NCI-H2171 treated with DMSO at 0.1 percent for 48 hours (cell line): Measurements from ENCODE around the gene AMER3.

ENCODE experiments used
- DNase-seq: peaks from one replicate; lab custom pipeline; 2025; lab: John Stamatoyannopoulos, UW

Gene AMER3

DNA sequence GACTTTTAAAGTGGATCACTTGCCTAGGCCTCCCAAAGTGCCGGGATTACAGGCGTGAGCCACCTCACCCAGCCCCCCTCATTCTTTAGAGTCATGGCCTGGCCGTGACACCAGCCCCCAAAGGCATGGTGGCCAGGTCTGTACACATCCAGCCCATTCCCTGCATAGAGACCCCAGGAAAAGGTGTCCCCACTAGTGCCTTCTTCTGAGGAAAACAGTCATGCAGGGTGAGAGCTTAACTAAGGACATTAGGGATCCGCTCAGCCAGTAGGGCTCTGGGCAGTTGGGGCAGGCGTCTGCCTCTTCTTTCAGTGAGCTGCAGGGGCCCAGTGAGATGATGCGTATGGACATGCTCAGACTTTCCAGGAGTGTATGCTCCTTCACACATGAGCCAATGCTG is 5.7 kb upstream of the AMER3 start:
- no peak for DNase-seq

DNA sequence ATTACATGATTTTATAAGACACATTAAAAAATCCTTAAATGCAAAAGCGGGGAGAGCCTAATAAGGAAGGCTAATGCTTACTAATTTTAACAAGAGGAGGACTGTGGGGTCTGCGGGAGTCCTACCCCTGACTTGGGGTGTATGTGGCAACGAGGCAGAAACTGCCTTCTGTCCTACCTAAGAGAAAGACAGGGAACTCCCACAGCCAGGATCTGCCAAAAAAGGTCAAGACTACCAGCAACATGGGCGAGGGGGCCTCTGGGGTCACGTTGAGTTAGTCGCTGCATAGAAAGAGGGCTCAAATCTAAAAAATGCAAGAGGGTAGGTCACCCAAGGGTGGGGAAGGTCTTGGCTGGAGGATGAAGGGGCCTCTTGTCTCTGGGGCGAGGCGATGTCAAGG is 529 bp upstream of the AMER3 start:
- no peak for DNase-seq

DNA sequence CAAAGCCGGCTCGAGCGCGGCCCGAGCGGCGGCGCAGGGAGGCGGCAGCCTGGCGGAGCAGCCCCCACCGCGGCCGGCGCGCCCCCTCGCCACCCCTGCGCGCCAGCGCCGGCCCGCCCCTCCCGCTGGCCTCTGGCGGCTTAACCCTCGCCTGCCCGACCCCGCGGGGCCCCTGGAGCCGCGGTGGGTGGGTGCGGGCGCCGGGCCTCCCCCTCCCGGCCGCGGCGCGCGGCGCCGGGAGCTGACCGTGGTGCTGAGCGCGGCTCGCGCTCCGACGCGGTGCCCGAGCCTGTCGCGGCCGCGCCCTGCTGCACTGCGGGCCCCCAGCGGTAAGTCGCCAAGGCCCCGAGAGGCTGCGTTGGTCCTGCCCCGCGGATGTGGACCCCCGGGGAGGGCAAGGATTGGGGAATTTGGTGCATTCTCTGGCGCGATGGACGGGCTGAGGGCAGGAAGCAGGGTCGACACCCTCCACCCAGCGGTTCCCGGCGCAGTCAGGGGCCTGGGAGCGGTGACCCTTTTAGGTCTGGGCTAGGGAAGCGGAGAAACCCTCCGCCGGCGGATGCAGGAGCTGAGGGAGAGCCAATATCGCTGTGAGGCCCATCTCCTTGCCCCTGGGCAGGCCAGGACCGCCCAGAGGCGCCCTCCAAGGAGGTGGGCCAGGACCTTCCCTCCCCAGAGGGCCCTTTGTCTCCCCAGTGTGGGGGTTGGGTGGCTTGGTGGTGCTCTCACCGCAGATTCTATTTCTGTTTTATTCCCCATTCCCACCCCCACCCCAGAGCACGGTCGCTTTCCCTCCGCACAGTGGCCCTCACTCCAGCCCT is 923 bp downstream of the AMER3 start:
- DNase-seq = peak; percentile 8

DNA sequence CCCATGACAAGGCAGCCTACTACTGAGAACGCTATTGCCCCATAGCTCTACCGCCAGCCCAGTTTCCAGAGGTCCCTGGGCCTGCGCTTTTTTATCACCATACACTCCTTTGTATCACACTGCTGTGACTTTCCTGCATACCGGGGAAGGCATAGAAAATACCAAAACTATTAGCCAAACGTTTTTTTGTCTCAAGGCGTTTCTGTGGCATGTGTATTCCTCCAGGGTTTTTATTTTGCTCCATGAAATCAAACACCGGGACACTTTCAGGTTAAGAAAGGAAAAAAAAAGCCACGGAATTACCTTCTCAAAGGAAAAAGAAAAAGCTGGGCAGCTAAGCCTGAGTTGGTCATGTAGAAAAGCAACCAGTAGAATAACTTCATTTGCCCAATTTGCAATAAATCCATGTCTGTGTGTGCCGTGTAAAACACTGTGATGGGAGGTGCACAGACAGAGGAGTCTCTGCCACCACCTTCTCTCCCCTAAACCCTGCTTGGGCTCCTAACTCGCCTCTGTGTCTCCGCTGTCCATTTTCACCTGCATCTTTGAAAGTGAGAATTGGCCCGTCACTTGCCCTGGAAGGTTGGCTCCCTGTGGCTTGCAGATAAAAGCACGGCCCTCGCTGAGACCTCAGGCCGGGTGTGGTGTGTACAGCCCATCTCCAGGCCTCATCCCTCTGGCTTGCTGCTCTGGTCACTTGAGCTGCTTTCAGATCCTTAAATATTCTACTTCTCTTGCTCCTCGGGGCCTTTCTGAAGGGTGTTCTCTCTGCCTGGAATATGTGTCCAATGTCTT is 1.7 kb downstream of the AMER3 start:
- DNase-seq = no peak

DNA sequence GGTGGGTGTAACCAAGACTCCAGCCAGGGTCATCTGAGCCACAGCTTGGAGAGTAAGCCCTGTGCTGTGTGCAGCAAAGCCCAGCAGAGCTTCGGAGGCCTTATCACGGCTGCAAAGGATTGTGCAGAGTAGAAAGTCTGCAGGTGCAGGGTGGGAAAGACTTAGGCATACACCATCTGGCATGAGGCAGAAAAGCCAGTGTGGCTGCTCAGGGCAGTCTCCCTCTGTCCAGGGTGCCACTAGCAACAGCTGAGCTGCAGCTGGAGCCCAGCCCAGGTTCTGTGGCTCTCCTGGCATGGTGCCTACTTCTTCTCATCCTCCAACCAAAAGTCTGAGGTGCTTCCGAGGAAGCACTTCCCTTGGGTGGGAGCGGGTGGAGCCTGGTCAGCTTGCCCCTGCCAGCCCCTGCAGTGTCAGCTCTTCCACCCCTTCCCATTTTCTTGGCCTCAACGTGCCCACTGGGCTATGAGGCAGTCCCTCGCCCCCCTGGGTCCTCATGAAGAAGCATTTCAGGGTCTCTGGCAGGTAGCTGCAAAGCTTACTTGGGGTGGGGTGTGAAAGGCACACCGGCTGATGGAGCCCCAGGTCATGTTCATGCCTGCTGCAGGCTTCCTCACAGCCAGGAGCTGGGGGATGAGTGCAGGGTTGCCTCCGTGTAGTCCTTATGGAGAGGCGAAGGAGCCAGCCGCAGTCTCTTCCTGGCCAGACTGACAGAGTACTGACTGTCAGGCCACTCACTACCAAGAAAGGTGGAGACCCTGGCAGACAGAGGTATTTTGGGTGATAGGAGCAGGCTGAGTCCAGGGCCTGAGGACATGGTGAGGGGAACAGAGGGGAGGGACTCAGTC is 4.8 kb downstream of the AMER3 start:
- DNase-seq = peak; percentile 78

DNA sequence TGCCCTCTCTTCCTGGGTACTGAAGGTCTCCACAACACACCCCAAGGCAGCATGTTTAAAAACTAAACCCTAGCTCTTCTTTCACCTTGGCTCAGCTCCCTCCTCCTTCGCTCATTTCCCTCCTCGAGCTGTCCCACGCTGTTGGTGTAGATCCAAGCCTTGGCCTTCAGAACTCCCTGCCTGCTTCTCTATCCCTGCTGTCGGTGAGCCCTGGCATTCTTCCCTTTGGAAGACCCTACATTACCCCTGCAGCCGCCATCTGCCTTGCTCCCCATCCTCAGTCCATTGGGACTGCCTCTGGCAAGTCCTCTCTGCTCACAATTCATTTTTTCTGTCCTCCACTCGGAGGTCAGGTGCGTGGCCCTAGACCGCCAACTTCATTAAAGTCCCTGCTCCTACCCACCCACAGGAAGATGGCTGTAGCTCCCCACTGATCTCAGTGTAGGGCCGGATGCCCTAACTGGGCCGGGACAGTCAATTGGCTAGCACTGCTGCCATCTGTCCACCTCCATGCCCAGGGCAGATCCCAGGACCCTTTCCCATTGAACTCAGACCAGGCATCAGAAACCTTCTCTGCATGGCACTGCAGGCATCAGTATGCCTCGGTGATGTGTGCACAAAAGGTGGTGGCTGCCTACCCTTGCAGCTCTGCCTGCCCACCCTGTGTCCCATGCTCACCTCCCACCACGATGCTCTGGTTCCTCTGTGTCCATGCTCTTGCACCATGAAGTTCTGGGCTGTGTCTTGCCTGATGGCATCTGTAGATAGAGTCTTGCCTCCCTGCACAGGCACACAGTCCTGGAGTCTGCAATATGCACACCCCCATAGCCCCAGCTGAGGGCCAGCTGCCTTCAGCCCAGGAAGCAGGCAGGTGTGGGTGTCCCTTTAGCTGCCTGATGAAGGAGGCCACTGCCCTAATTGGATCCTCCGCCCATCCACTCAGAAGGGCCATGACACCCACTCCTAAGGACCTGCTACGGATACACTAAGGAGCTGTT is 5.7 kb downstream of the AMER3 start:
- DNase-seq = no peak

DNA sequence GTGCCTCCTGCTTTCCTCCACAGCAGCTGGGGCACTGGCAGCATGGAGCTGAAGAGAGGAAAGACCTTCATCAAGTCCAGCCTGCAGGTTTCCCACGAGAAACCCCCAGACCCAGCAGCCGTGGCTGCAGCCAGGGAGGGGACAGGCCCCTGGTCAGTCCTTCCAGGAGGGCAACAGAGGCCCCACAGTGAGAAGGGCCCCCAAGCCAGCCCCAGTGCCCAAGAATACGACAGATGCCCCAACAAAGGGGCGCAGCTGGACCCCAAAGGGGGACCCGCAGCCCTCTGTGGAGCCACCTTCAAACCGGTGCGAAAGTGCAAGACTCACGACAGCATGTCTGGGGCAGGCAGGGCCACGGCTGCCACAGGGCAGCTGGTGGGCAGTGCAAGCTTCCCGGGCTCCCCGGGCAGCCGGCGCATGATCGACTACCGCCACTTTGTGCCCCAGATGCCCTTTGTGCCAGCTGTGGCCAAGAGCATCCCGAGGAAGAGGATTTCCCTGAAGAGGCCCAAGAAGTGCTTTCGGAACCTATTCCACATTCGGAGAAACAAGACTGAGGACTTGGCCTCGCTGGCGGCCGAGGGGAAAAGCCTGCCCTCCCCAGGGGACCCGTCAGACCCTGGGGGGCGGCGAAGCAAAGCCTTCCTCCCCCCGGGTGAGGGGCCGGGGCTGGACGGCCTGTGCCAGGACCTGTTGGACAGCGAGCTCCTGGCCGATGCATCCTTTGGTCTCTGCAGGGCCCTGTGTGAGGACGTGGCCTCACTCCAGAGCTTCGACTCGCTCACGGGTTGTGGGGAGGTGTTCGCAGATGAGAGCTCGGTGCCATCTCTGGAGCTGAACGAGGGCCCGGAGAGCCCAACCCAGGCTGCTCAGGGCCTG is 6.9 kb downstream of the AMER3 start:
- no peak for DNase-seq

DNA sequence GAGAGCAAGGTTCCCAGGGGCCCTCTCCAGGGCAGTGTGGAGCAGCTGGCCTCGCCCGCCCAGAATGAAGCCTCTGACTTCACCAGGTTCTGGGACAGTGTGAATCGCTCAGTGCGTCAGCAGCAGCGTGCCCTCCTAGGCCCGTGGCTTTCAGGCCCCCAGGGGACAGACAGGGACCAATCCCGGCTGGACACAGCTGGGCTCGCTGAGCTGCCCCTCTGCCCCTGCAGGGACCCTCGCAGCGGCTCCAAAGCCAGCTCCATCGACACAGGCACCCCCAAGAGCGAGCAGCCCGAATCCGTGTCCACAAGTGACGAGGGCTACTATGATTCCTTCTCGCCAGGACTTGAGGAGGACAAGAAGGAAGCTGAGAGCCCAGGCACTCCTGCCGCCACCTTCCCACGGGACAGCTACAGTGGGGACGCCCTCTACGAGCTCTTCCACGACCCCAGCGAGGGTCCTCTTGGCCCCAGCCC is 7.6 kb downstream of the AMER3 start:
- no peak for DNase-seq

DNA sequence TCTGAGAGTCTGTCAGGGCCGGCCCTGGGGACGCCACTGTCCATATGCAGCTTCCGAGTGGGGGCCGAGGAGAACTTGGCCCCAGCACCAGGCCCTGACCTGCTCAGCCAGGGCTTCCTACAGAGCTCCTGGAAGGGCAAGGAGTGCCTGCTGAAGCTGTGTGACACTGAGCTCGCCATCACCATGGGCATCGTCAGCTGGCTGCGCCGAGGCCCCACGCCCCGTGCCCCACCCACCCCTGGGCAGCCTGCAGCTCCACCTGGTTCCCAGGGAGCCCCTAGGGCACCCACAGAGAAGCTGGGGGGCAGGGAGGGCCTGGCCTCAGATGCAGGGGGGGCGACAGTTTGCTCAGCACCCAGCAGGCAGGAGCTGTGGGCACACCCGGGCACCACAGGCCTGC is 8.1 kb downstream of the AMER3 start:
- no peak for DNase-seq

DNA sequence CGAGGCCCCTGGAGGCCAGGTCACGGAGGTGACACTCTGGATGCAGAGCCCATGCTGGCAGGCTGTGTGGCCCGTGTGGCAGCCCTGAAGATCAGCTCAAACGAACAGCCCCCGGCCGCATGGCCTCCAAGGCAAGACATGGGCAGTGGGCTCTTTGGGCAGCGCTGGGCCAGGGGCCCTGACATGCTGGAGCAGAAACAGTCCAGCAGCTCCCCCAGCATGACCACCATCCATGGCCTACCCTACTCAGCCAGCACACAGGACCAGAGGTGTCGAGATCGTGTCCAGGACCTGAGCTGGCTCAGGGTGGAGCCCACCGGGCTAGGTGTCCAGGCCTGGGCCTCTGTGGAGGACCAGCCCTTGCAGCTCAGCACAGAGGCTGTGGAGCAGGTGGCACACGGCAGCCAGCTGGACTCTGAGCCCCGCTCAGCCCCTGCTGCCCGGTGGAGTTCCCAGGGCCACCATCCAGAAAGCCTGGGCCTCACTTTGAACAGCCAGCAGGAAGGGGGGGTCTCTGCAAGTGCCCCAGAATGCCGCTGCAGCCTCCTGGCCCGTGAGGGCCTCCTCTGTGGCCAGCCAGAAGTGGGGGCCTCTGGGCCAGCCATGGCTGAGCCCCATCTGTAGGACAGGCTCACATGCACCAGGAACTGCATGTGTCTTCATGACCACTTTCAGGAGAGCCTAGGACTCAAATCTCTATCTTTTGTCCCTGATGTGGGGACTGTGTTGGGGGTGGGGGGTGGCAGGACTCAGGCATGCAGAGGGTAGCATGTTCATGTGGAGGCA is 8.9 kb downstream of the AMER3 start:
- no peak for DNase-seq

DNA sequence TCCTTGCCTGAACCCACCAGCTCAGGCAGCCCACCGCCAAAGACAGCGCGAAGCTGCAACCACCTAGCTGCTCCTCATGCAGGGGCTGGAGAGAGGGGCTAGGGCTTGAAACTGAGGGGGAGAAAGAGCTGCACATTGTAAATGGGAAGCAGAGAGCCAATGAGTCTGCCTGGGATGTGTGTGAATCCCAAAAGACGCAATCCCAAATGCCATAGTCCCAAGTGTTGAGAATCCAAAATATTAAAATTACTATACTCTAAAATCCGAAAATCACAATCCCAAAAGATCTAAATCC is 9.4 kb downstream of the AMER3 start:
- no peak for DNase-seq

DNA sequence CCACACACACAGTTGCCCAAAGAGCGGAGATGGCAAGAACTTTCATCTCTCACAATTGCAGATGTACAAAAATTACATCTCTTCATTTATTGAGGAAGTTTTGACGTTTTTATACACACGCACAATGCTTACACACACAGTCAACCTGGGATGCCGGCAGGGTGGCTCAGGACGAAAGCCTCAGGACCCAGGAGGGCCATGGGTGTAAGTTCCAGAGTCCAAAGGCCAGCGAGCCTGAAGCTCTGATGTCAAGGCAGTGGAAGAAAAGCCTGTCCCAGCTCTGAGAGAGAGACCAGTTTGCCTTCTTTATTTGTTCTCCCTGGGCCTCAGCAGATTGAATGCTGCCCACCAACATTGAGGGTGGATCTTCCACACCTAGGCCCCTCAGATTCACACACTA is 10.1 kb downstream of the AMER3 start:
- no peak for DNase-seq

DNA sequence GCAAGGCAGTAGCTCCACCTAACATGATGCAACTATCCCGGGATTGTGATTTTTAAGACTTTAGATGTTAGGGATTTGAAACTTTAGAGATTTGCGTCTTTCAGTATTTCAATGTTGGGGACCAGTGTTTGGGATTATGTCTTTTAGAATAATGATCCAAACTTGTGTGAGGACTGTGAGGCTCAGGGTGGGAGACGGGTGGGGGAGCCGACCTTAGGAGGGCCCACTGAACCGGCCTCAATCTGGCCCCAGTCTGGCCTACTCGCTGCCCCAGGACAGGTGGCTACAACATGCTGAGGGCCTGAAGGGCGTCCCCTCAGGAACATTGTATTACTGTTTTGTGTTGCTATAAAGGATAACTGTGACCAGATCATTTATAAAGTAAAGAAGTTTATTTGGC is 10.7 kb downstream of the AMER3 start:
- no peak for DNase-seq

DNA sequence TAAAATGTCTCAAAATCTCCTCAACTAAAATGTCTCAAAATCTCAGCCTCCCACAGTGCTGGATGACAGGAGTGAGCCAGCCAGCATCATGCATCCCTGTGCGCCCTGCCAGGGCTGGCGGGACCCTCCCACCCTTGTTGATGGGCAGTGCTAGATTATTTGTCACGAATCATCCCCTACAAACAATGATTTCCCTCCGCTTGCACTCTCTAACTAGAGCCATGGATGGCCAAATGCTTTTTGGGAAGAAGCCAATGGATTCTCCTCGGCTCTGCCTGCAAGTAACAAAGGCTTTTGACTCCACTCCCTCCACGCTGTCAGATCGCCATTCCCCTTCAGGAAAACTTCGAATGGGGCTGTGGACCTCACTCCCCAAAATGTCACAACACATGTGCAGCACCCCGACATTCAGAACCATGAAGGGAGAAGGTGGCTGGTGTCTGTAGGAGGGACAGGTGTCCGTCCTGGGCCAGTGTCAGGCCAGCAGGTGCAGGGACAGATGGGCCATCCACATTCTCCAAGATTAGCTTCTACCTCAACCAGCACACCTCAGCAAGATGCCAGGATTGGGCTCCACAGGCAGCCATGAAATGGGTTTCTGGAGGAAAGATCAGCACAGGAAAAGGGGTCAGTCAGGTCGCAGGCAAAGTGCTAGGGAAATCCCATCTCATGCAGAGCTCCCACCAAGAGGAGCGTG is 11.5 kb downstream of the AMER3 start:
- DNase-seq = no peak

DNA sequence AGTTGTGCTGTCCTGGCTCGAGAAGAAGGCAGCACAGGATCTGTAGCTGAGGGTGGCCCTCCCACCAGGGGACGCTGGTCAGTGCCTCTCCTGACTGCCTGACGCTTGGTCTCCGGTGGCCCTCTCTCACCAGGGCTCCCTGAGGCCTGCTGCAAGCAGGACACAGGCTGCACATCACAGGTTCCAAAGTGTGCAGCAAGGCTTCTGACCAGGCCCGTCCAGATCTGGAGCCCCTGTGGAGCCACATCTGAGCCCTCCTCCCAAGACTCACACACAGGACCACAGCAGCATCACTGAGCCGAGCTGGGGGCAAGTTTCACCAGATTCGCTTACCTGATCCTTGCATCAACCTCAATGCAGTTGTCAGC is 12.1 kb downstream of the AMER3 start:
- DNase-seq = no peak

DNA sequence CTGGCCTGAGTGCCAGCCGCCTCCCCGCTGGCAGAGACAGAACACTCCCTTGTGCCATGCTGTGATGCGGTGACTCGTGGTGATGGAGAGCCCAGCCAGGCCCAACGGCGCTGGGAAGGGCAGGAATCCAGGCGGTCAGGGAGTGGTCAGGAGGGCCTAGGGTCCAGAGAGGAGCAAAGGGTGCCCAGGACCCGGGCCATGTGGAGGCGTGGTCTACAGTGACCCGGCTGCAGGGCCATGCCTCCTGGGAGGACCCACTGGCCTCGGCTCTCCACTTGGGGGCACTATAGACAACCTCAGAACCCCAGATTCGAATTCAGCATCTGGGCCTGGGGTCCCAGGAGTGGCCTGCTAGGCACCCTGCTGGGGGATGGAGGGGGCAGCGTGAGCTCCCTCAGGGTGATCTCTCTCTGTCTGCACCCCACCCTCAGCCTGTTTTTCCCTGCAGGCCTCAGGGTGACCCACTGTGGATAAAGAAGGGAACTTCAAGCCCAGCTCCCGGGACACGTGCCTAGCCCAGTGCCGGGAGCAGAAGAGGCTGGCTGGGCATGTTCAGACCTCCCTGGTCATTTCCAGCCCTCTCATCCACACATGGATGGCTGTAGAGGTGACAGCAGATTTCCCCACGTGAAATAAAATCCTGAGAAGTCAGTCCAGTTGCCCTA is 13.0 kb downstream of the AMER3 start:
- no peak for DNase-seq

DNA sequence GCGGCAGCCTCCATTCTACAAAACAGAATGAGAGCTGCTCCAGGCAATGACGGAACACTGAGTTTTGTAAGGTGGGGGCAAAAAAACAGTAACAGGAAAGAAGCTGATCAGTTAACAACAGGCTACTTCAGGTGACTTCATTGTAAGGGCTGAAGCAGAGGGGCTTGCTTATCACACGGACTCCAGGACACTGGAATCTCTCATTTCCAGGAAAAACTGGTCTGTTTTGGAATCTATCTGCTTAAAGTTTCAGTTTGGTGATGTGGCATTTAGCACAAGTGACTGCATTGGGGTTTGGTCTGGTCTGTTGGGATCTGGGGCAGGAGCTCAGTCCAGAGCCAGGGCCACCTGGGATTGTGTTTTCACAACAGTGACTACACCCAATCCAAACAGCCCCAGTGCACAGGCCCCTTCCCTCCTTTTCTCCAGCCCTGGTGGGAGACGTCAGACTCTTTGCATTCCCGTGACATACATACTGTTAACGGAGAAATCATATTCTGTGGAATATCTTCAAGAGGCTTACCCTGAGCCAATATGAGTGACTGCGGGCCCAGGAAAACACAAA is 14.1 kb downstream of the AMER3 start:
- DNase-seq = no peak

DNA sequence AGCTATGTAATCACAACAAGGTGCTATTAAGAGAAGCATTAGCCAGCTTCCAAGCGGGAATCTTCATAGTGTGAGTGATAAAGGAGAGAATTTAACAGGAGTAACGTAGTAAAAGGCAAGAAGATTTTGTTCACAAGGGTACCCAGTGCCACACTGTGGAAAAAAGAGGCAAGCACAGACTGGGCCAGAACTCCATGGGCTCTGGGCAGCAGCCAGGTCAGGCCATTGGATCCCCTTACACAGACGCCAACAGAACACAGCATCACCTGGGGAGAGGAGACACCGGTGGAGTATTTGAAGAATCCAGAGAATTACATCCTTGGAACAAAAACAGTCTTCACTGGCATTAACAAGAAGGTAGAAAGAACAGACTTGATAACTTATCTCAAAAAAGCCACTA is 21.2 kb downstream of the AMER3 start:
- no peak for DNase-seq
